ENCODE data around the gene BRSK2. TPM values are rescaled to one million over a fixed set of nuclear protein-coding genes. Genes with fewer than 3 reads are reported as not detected.

BRSK2 gene
- total and polyA plus RNA-seq, 9 of the 15 experiments (the other 6 are each of a cell fraction or from before 2014, with no cell fraction given) = 0.06 to 0.52 (median 0.18) TPM; not detected in 5

- WGBS (ENCODE audit: insufficient coverage, low coverage, missing lambda C conversion rate) = 18% methylated on average over 16 of the region's 23 CpGs
- CTCF ChIA-PET (ENCODE audit: low intra/inter-chr PET ratio) = no interaction called here
- in situ Hi-C loops (cut with MboI) = no loop called here
Observed at GRCh38 chr11:1382429-1382828, 7.3 kb upstream of the BRSK2 start.

More at GRCh38 chr11:1382429-1382828, 7.3 kb upstream of the BRSK2 start:
- Histone ChIP-seq H3K27me3 (ENCODE audit: control insufficient read depth in 2 of 2, insufficient read depth in 2 of 2, low read length in 2 of 2) (peaks cover 11 to 43% of the 10 kb centered on the region in 2 experiments; a peak in 4 of 5 replicates), H3K9me1 (ENCODE audit: control insufficient read depth, insufficient read depth, low read length) (no peaks in the 10 kb centered on the region), H3K9ac (ENCODE audit: insufficient read depth in 1 of 2, low read depth in 2 of 2, low read length in 2 of 2) (no peak overlapping the region), H4K20me1 (replicated peaks; ENCODE audit: control insufficient read depth, insufficient read depth, low read length) (no peaks in the 10 kb centered on the region), H3K36me3 (ENCODE audit: control insufficient read depth, insufficient read depth, low read length) (no peaks in the 10 kb centered on the region), H2AFZ (ENCODE audit: low read depth, low read length) (no peak overlapping the region), H3K4me2 (ENCODE audit: insufficient read depth, low read length) (no peak overlapping the region), H3K27ac (ENCODE audit: extremely low read depth, low read depth, low read length) (no peak overlapping the region), H3K79me2 (ENCODE audit: control insufficient read depth, insufficient read depth, low read length) (no peaks in the 10 kb centered on the region), H3K4me3 (no peak overlapping the region), H3K9me3 (replicated peaks; ENCODE audit: control insufficient read depth, insufficient read depth, low read depth, low read length) (no peaks in the 10 kb centered on the region), H3K4me1 (replicated peaks in 1 of 2; ENCODE audit: control insufficient read depth in 2 of 2, insufficient read depth in 2 of 2, low read length in 2 of 2) (peaks cover 0 to 14% of the 10 kb centered on the region in 2 experiments; a peak in 2 of 5 replicates)
- POLR2A ChIA-PET = interaction anchor here (0.9 kb wide), 1 partner anchor 112 kb away, joined by 3 read pairs; no protein-coding TSS in a partner anchor
- FAIRE-seq (no peak), DNase-seq (ENCODE audit: extremely low read depth in 1 of 4, low spot score in 3 of 4) (no peak), ATAC-seq (no peak)
- intact Hi-C loops (cut with micrococcal nuclease) = no loop called here
- TF ChIP-seq TCF7 (IDR thresholded peaks at IDR 0.05; ENCODE audit: borderline replicate concordance) (no peak), RHOXF2B (CRISPR knock-in tag; conservative IDR thresholded peaks at IDR 0.05) (no peak), SREBF2 (CRISPR knock-in tag; IDR thresholded peaks at IDR 0.05) (no peak), SRF (CRISPR knock-in tag; IDR thresholded peaks at IDR 0.05) (no peak), SMAD3 (CRISPR knock-in tag; conservative IDR thresholded peaks at IDR 0.05) (no peak), TCFL5 (CRISPR knock-in tag; conservative IDR thresholded peaks at IDR 0.05) (no peak), CEBPB (tag; IDR thresholded peaks at IDR 0.05) (no peak), ZNF512 (tag; IDR thresholded peaks at IDR 0.05) (no peak)
- no TSS peak for BruUV-seq (replicated peaks)

Data from K562 (cell line).